ENCODE measurements around the gene CMIP.

The CMIP gene

DNA sequence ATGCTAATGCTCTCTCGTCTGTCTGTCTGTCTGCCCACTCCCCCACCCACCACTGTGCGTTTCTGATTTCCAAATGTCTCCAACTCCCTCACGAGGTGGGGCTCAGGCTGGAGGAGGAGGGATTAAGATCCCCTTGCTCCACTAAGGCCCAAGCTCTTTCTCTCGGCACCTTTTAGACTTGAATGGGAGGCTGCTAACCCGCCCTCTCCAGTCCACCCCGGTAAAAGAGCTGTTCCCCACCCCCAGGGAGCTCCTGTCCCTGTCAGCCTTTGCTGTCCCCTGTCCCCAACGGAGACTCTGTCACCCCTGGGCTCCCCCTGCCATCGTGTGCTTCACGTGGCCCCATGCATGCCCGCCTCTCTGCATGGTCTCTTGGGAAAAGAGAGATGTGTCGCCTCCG lies 266.0 kb downstream of the CMIP start:
- DNase-seq = no peak

DNA sequence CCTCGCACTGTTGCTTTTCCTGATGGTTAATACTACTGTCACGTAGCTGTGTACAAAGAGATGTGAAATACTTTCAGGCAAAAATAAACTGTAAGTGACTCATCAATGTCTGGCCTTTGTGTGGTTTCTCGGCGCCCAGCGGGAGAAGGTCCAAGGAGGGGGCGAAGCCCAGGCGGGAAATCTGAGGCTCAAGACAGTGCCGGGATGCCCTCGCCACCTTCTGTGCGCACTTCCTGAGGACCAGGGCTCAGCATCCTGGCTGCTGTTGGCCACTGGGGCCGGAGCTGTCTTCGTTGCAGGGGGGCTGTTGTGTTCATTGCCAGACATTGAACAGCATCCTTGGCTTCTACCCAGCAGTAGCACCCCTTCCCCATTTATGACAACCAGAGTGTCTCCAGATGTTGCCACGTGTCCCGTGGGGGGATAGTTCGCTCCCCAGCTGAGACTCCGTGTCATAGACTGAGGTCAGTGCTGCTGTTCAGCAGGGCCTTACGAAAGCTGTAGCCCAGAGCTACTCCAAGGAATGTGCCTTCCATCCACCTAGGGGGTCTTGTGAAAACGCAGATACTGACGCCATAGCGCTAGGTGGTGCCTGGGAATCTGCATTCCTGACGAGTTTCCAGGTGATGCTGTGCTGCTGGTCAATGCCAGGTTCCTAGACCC lies 267.2 kb downstream of the CMIP start:
- no peak for DNase-seq

DNA sequence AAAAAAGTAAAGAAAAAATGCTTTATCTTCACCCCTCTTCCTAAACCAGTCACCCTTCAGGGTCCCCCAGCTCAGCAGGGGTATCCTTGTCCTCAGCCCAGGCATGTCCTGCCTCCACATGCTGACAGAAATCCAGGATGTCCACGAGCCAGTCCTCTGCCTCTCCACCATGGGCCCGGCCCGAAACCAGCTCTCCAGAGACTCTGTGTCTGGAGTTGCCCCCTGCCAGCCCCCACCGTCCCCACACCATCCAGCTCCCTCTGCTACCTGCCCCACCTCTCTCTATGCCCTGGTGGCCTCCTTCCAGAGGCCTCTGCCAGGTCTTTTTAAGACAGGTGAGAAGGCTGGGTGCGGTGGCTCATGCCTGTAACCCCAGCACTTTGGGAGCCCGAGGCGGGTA lies 268.1 kb downstream of the CMIP start:
- no peak for DNase-seq

DNA sequence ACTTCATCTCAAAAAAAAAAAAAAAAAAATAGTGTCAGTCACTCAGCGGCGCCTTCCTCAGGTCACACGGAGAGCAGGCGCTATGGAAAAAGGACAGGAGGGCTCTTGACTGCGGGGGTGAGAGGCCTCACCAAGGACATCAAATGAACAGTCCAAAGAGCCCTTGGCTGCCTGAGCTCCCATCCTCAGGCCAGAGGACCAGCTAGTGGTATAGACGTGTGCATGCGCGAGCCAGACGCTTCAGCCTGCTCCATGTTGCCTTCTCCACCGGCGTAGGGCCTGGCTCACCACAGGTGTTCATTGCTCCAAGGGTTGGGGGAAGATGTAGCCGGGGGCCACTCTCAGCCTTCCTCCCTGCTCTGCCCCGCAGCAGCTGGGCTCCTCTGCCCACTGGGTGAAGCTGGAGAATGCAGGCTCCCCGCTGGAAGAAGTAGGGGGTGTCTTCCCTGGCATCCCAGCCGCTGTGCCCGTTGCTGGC lies 268.7 kb downstream of the CMIP start:
- DNase-seq = no peak

DNA sequence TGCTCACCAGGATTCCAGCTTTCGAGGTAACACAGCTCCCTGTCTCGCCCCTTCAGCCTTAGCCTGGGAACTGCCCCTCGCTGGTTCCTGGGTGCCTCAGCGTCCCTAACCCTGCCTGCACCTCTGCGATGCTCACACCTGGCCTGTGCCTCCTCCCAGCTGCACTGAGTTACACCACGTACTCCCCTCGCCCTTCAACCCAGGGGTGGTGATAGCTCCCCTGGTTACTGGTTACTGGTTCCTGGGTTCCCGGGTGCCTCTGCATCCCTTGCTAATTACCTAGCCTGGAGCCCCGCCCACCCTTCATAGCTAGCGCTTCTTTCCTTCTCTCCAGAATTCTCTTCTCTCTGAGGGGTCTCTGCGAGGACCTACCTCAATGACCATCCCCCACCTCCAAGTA lies 269.2 kb downstream of the CMIP start:
- no peak for DNase-seq

DNA sequence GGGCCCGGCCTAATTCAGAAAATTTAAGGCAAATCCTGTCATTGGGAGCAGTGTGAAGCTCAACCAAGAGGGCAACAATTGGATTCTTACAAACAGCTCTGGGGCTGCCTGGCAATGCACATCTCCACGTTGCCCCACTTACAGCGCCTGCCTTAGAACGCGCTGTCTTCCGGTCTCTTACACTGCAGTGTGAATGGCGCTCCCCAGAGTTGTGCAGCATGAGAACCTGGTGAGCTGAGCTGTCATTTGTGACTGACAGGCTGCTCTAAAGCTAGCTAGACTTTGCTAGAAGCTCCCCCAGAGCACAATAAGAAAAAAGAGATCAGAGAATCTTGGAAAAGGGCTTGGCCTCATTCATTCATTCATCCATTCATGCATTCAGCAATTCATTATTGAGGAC lies 270.0 kb downstream of the CMIP start:
- DNase-seq = no peak

DNA sequence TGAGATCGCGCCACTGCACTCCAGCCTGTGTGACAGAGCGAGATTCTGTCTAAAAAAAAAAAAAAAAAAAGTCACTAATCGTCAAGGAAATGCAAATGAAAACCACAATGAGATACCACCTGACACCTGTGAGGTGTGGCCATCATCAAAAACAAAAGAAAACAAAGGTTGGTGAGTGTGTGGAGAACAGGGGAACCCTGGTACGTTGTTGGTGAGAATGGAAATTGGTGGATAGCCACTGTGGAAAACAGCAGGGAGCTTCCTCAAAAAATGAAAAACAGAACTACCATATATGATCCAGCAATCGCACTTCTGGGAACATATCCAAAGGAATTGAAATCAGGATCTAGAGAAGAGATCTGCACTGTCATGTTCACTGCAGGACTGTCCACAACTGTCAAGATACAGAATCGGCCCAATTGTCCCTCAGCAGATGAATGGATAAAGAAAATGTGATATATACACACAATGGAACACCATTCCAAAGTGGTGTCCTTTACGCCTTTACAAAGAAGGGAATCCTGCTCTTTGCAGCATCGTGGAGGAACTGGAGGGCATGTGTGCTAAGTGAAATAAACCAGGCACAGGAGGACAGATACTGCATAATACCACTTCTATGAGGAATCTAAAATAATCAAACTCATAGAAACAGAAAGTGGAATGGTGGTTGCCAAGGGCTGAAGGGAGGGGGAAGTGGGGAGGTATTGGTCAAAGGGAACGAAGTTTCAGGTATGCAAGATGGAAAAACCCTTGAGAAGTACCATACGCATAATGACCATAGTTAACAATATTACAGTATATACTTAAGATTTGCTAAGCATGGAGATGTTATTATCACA lies 271.0 kb downstream of the CMIP start:
- no peak for DNase-seq

DNA sequence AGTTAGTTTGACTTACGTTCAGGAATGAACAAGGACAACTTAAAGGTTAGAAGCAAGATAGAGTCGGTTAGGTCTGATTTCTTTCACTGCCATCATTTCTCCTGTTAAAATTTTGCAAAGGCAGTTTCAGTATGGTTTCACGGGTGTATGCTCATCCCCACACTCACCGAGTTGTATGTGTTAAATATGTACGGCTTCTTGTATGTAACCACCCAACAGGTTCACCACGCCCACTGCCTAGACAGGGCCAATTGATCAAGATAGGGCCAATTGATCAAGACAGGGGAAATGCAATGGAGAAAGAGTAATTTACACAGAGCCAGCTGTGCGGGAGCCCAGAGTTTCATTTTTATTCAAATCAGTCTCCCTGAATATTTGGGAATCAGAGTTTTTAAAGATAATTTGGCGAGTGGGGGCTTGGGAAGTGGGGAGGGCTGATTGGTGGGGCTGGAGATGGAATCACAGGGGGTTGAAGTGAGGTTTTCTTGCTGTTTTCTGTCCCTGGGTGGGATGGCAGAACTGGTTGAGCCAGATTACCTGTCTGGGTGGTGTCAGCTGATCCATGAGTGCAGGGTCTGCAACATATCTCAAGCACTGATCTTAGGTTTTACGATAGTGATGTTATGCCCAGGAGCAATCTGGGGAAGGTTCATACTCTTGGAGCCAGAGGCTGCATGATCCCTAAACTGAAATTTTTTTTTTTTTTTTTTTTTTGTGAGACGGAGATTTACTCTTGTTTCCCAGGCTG lies 272.0 kb downstream of the CMIP start:
- no peak for DNase-seq

DNA sequence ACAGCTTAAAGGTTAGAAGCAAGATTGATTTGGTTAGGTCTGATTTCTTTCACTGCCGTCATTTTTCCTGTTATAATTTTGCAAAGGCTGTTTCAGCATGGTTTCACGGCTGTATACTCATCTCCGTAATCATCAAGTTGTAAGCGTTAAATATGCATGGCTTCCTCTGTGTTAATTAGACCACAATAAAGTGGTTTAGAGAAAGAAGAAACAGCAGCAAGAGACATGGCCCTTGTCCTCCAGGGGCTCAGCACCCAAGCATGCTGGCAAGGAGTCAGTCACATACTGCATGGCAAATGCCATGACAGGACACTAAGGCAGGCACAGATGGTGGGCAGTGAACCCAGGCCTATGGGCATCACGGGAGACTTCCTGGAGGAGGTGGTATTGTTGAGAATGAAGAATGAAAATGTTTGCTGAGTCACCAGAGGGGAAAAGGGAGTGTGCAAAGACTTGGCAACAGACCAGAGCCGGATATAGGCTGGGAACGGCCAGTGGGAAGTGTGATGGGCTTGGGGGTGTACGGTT lies 273.1 kb downstream of the CMIP start:
- no peak for DNase-seq

DNA sequence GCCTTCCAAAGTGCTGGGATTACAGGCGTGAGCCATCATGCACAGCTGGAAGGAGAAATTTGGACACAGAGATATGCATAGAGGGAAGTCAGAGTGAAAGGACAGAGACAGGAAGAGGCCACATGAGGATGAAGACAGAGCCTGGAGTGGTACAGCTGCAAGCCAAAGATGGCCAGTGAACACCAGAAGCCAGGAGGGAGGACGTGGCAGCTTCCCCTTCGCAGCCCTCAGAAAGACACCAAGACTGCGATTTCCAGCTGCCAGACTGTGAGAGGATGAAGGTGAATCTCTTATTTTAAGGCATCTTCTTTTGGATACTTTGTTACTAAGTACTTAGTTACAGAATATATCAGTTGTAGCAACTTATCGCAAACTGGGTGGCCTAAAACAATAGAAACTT lies 274.0 kb downstream of the CMIP start:
- DNase-seq = no peak

DNA sequence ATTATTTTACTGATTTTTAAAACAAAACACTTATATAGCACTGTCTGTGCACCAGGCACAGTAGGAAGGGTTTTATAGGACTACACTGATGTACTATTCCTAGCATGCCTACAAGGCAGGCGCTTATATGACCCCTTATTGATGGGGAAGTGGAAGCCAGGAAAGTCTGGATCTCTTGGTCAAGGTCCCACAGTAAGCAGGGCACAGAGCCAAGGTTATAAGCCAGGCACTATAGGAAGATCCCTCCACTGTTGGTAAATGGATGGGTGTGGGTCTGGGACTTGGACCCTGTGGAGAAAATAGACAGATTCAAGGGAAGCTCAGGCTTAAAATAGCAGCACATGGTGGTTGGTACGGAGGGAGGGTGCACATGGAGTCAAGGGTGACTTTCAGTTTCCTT lies 275.4 kb downstream of the CMIP start:
- no peak for DNase-seq

DNA sequence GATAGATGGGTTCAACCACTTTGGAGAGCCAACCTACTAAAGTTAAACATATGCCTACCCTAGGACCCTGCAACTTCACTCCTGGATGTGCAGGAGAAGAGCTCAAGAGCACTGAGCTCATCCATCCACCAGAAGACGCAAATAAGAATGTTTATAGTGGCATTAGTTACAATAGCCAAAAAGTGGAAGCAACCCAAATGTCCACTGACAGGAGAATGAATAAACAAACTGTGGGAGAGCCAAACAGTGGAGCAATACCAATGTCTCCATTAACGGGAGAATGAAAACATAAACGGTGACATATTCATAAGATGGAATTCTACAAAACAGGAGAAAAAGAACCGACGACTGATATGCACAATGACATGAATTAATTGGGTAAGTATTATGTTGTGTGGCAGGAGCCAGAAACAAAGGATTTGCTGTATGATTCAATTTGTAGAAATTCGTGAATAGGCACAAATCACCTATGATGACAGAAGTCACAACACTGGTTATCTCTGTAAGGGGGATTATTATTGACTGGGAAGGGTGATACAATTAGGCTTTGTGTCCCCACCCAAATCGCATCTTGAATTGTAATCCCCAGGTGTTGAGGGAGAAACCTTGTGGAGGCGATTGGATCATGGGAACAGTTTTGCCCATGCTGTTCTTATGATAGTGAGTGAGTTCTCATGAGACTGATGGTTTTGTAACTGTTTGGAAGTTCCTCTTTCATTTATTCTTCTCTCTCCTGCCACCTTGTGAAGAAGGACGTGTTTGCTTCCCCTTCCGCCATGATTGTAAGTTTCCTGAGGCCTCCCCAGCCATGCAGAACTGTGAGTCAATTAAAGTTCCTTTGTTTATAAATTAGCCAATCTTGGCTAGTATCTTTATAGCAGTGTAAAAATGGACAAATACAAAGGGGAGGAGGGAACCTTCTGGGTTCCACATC lies 276.6 kb downstream of the CMIP start:
- DNase-seq = no peak

DNA sequence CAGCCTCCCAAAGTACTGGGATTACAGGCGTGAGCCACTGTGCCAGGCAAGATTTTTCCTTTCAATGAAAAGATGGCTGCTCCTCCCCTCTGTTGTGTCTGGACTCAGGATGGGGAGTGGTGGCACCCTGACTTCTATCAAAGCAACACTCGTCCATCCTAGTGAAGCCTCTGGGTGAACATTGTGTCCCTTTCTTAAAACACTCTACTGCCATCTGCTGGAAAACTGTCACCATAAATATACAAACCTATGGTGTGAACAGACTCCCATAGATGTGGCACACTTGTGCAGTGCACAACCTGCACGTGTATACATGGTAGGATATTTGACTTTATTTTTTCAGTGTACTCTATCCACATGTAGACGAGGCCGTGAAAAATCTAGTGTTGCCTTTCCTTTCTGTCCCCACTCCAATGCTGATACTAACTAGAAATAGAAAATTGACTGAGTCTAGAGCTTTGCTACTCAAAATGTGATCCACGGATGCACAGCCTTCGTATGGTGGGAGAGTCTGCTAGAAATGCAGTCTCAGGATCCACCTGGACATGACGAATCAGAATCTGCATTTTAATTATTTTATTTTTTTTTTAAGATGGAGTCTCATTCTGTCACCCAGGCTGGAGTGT lies 278.6 kb downstream of the CMIP start:
- DNase-seq = no peak

DNA sequence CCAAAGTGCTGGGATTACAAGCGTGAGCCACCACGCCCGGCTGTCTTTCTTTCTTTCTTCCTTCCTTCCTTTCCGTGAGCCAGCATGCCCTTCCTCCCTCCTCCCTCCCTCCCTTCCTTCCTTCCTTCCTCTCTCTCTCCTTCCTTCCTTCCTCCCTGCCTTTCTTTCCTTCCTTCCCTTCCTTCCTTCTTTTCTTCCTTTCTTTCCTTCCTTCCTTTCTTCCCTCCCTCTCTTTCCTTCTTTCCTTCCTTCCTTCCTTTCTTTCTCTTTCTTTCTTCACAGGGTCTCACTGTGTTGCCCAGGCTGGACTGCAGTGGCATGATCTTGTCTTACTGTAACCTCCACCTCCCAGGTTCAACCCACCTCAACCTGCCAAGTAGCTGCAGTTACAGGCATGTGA lies 283.8 kb downstream of the CMIP start:
- DNase-seq = no peak

DNA sequence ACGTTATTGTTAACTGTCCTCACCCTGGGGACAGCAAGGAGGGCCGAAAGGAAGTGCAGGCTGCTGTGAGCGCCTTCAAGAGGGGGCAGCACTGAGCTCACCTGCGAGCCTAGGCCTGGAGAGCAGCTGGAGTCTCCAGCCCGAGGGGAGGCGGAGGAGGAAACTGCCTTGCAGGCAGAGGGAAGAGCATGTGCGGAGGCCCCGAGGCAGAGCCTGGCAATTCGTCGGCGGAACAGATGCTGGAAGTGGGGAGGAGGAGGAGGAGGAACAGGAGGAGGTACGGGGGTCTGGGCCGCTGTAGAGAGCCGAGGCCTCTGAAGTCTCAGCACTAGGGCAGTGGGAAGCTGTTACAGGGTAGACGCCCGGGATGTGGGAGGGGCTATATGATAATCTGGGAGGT lies 284.8 kb downstream of the CMIP start:
- DNase-seq = no peak

DNA sequence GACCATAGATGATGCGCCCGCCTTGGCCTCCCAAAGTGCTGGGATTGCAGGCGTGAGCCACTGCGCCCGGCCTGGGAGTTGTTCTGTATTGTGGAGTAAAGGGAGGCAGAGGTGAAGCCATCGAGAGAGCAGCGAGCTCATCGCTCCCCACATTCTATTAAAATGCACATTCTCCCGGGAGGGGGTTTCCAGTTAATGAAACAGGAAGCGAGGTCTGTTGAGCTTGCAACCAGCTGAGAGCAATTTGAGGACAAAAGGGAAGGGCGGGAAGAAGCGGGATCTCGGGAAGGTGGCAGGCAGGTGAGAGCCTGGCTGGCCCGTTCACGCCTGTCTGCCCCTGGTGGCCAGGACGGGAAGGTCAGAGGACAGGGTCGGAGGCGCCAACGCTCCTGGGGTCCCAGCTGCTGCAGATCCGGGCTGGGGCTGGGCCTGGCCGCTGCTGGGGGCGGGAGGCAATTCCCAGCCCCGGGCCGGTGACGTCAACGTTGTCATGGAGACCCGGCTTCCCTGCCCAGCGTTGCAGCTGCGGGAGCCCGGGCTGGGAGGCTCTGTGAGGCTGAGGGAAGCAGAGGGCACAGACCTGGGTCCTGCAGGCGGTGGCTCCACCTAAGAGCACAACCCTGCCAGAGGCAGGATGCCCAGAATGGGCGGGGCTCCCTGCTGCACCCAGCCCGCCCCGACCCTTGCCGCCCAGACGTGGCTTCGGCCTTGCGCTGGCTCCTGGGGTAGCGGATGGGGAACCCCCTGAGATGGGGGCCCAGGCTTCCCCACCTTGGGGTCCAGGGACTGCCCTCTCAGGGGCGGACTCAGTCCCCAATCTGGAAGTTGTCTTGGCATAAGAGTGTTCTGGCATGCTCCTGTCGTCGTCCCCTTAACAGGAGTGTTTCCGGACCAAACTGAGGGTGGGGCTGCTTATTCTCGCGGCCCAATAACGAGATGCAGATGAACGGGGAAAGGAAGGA lies 285.8 kb downstream of the CMIP start:
- peak; percentile 59 for DNase-seq

DNA sequence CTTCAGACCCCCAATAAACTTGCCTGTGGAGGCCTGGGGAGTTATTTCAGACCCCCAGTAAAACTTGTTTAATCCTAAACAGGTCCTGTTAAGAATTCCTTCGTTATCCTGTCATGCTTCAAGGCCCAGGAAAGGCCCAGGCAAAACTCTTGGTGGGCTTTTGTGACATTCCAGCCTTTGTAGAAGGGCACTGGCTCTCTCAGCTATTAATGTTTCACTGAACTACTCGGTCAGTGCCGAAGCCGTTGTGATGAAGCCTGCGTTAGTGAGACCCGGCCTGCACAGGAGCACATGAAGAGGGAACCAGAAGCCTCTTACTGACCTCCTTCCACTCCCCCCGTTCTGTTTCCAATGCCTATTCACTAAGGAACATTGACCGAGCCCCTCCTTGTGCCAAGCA lies 287.0 kb downstream of the CMIP start:
- no peak for DNase-seq

DNA sequence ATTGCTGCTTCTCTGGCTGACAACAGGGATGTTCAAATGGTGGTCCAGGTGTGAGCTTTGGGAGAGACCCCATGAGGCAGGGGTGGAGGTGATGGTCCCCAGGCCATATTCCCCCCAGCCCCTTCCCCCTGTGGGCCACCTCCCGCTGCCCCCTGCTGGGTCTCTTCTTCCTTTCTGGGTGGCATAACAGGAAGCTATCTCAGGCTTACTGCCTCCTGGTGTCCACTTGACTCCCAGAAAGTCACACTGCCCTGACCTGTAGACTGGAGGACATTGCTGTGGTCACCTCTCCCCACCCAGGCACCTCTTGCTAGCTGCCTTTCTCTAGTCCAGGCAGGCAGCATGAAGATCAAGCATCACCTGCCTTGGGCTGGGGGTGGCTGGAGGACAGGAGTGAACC lies 288.1 kb downstream of the CMIP start:
- DNase-seq = no peak

DNA sequence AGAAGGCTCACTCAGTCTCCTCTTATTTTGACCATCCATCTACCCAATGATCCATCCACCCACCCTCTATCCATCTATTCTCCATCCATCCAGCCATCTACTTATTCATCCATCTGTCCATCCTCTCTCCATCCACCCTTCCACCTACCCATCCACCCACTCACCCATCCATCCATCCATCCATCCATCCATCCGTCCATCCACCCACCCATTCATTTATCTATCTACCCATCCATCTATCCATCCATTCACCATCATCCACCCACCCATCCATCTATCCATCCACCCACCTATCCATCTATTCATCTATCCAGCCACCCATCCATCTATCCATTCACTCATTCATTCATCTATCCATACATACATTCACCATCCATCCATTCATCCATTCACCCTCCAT lies 288.7 kb downstream of the CMIP start:
- DNase-seq = no peak

DNA sequence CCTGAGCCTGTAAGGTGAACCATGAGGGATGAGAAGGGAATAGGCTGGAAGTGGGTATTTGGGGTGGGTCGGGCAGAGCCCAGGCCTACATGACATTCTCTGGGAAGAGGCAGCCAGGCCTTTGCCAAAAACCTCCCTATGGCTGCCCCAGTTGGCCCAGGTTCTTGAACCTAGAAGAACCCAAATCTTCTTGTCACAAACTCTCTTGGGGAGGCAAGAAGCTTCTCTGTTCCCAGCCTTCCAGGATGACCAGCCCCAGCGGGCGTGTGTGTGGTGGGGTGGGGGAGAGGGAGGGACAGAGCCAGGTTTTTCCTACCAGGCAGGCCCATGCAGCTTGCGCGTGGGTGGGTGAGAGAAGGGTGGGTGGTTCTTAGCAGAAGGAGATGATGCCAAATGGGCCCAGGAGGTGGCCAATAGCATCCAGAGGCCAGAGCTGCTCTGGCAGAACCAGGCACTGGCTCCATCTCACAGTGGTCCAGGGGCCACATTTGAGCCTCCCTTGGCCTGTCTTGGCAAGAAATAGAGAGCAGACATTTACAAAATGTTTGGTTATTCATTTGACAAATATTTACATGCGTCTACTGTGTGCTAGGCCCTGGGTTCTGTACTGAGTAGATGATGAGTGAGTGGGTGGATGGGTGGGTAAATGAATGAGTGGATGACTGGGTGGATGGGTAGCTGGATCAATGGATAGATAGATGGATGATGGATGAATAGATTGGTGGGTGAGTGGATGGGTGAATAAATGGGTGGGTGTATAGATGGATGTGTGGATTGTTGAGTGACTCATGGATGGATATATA lies 290.2 kb downstream of the CMIP start:
- DNase-seq = no peak

Data from activated CD4-positive, CD25-positive, alpha-beta regulatory T cell treated with anti-CD3 and anti-CD28 coated beads, Interleukin-2, amount 50 U/mL, for 72 hours (primary cell).